Measurements from ENCODE around the gene ANAPC13.

DNA sequence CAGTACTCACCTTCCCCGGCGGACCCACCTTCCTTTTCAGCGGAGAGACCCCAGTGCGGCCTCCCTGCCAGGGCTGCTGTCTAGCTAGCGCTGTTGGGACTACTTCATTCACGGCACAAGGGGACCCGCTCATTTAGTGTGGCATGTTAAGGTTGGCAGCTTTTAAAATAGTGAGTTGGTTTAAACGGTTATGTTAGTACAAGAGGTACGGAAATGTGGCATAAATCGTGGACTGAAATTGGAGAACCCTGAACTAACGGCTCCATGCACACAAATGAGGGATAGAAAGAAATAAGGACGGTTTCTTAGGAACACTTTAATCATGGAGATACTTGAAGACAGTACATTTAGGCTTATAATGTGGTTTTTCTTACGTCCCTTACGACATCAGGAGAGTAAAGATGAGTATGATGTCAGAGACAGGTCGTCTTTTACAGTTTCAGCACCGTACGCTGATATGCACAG is 824 bp upstream of the ANAPC13 start:
- TF ChIP-seq, protein P1, sequence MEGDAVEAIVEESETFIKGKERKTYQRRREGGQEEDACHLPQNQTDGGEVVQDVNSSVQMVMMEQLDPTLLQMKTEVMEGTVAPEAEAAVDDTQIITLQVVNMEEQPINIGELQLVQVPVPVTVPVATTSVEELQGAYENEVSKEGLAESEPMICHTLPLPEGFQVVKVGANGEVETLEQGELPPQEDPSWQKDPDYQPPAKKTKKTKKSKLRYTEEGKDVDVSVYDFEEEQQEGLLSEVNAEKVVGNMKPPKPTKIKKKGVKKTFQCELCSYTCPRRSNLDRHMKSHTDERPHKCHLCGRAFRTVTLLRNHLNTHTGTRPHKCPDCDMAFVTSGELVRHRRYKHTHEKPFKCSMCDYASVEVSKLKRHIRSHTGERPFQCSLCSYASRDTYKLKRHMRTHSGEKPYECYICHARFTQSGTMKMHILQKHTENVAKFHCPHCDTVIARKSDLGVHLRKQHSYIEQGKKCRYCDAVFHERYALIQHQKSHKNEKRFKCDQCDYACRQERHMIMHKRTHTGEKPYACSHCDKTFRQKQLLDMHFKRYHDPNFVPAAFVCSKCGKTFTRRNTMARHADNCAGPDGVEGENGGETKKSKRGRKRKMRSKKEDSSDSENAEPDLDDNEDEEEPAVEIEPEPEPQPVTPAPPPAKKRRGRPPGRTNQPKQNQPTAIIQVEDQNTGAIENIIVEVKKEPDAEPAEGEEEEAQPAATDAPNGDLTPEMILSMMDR (conservative IDR thresholded peaks at IDR 0.05): no peak
- peak; percentile 47 for TF ChIP-seq ZFX (IDR thresholded peaks at IDR 0.05)
